Ishikawa (cell line): ENCODE results near the gene ABCC11.

Source experiments
- CEBPB ChIP-seq: IDR thresholded peaks from 2 replicates; pipeline ENCODE4 v1.6.1; 2012
- CREB1 ChIP-seq: IDR thresholded peaks from 2 replicates; pipeline ENCODE4 v1.6.1; 2012; ENCODE audit warnings: low read depth
- EGR1 ChIP-seq: IDR thresholded peaks from 2 replicates; pipeline ENCODE4 v1.6.1; 2012
- EP300 ChIP-seq: IDR thresholded peaks from 2 replicates; pipeline ENCODE4 v1.6.1; 2012; ENCODE audit warnings: borderline replicate concordance
- FOXM1 ChIP-seq: IDR thresholded peaks from 2 replicates; pipeline ENCODE4 v1.6.1; 2012; ENCODE audit warnings: low read depth, borderline replicate concordance
- NFIC ChIP-seq: IDR thresholded peaks from 2 replicates; pipeline ENCODE4 v1.6.1; 2012
- RAD21 ChIP-seq: IDR thresholded peaks from 2 replicates; pipeline ENCODE4 v1.6.1; 2012; ENCODE audit warnings: low read depth
- REST ChIP-seq: IDR thresholded peaks from 2 replicates; pipeline ENCODE4 v1.6.1; 2012; ENCODE audit warnings: low read depth, mild to moderate bottlenecking
- TAF1 ChIP-seq: IDR thresholded peaks from 2 replicates; pipeline ENCODE4 v1.6.1; 2012; ENCODE audit warnings: low read depth, mild to moderate bottlenecking
- TCF12 ChIP-seq: IDR thresholded peaks from 2 replicates; pipeline ENCODE4 v1.6.1; 2012; ENCODE audit warnings: low read depth
- TEAD4 ChIP-seq: IDR thresholded peaks from 2 replicates; pipeline ENCODE4 v1.6.1; 2012
- YY1 ChIP-seq: IDR thresholded peaks from 2 replicates; pipeline ENCODE4 v1.6.1; 2012; ENCODE audit warnings: low read depth
- ZBTB7A ChIP-seq: IDR thresholded peaks from 2 replicates; pipeline ENCODE4 v1.6.1; 2012; ENCODE audit warnings: low read depth
- TF ChIP-seq, protein P1 (sequence below): IDR thresholded peaks from 2 replicates; pipeline ENCODE4 v1.6.1; 2012
- TF ChIP-seq, protein P2 (sequence below): IDR thresholded peaks from 2 replicates; pipeline ENCODE4 v1.6.1; 2012

The ABCC11 gene

DNA sequence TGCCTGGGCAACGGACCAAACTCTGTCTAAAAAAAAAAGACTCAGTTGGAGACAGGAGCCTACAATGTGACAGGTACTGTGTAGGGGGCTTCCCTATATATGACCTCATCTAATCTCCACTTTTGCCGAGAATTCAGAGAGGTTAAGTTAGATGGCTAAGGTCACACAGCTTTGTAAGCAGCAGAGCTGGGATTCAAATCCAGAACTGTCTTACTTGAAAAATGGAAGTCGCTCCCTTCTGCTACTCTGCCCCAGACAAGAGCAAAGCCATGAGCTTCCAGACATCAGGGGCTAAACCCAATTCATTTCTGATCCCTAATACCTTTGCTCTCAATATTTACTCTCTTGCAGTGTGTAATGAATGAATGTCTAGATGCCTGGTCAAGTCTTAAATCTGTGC lies 50.0 kb downstream of the ABCC11 start:
- no peak for TF ChIP-seq YY1
- TF ChIP-seq REST = no peak
- TF ChIP-seq, protein P1, sequence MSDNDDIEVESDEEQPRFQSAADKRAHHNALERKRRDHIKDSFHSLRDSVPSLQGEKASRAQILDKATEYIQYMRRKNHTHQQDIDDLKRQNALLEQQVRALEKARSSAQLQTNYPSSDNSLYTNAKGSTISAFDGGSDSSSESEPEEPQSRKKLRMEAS = no peak
- no peak for TF ChIP-seq EP300
- TF ChIP-seq TCF12 = no peak
- no peak for TF ChIP-seq NFIC
- TF ChIP-seq, protein P2, sequence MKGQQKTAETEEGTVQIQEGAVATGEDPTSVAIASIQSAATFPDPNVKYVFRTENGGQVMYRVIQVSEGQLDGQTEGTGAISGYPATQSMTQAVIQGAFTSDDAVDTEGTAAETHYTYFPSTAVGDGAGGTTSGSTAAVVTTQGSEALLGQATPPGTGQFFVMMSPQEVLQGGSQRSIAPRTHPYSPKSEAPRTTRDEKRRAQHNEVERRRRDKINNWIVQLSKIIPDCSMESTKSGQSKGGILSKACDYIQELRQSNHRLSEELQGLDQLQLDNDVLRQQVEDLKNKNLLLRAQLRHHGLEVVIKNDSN = no peak
- no peak for TF ChIP-seq ZBTB7A
- TF ChIP-seq FOXM1 = no peak
- TF ChIP-seq TAF1 = no peak
- TF ChIP-seq RAD21 = no peak
- TF ChIP-seq EGR1 = no peak
- no peak for TF ChIP-seq CREB1
- TF ChIP-seq CEBPB = no peak
- TF ChIP-seq TEAD4 = no peak

DNA sequence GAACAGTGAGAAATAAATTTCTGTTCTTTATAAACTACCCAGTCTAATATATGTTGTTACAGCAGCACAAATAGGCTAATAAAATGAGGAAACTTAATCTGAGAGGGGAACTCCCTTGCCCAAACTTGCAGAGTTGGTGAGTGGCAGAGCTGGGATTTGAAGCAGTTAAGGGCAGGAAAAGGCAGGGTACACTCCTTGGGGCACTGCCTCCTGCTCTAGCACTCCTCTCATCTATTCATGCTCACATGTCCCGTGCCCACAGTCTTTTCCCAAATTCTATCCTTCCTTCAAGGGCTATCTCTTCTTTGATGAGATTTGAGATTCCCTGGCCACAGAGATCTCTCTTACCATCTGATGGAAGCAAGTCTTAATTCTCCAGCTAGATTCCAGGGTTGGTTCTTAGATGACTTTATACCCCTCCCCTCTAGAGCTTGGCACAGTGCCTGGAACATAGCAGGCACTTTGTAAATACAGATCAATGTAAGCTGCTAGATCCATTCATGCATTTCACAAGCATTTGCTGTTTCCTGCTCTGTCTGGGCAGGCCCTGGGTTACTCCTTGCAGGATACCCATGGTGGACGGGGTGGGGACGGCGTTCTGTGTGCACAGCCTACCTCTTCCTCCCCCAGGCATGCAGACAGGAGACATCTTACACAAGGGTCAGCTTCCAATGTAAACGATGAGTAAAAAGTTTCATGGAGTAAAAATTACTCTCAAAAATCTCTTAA lies 52.3 kb downstream of the ABCC11 start:
- TF ChIP-seq NFIC (peak; percentile 65), CEBPB (0 out of 2 replicates have a peak, but pooled peaks have one; percentile 13), TAF1 (no peak)

- TF ChIP-seq, protein P1 = no peak
- no peak for TF ChIP-seq TAF1
- no peak for TF ChIP-seq TCF12
- no peak for TF ChIP-seq TEAD4
- no peak for TF ChIP-seq YY1
- TF ChIP-seq REST = no peak
- TF ChIP-seq, protein P2 = no peak
- no peak for TF ChIP-seq ZBTB7A
- no peak for TF ChIP-seq CEBPB
Observed at GRCh38 chr16:48193846-48194245, 53.5 kb downstream of the ABCC11 start.

DNA sequence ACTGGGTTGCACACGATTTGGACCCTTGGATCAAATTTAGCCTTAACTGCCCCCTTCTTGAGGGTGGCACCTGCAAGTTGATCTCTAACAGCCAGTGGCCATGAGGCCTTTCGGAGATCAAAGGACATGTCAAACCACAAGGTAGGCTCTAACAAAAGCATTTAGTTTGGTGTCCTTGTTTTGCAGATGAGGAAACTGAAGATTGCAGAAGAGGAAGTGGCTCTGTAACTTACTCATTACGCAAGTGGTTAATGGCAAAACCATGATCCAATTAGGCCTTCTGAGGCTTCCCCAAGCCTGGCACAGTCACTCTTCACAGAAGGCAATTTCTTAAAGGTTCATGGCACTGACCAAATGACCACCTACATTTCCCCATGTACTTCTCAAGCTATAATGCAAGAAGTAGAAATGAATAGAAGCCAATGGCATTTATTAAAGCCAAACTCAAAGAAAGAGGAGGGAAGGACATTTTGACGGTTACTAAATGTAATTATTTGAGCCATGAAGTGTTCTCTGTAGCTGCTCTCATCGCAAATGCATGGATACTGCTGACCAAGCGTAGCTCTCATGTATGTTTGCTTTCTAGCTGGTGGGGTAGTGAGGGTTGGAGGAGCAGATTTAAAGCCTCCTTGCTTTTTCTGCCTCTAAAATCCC lies 58.8 kb downstream of the ABCC11 start:
- TF ChIP-seq, protein P1 = no peak
- TF ChIP-seq CREB1 (no peak), CEBPB (no peak), FOXM1 (no peak), EGR1 (no peak), TAF1 (no peak), TCF12 (no peak), ZBTB7A (no peak), REST (no peak), EP300 (no peak)
- TF ChIP-seq, protein P2 = no peak
